Astrocyte of the spinal cord (primary cell): ENCODE measurements around the gene SPATA13.
"Not testable (repeated sequence)": the region's sequence is repeated elsewhere in the genome, so short reads cannot be mapped to it uniquely, and the experiment has no call there.

Experiments
- DNase-seq: peaks from one replicate; pipeline ENCODE4 v3.0.0; 2011; ENCODE audit warnings: low read depth, low spot score
- H3K4me3 ChIP-seq: 2 replicates; pipeline ENCODE4 v1.5.1; 2011; ENCODE audit warnings: low read depth, mild to moderate bottlenecking, low read length, moderate library complexity
- CTCF ChIP-seq: IDR thresholded peaks from 2 replicates; pipeline ENCODE4 v1.5.1; 2012; ENCODE audit warnings: low read depth, mild to moderate bottlenecking, low read length, inconsistent platforms
- in situ Hi-C: cut with HindIII; loops from 2 replicates; pipeline ENCODE4 v1.10.0; 2017; ENCODE audit warnings: low sequenced_read_pairs

Gene SPATA13

GRCh38 chr13:24160458-24161009, at the start of gene SPATA13:
Gene SPATA13 (plus strand): TSS chr13:24160720. CDS start chr13:24222930, 62,210 bp downstream.
- H3K4me3 ChIP-seq = peak within 1 kb of the TSS; percentile 84
- DNase-seq = peak; percentile 88
- no peak for TF ChIP-seq CTCF
- in situ Hi-C loops = no loop called here

DNA sequence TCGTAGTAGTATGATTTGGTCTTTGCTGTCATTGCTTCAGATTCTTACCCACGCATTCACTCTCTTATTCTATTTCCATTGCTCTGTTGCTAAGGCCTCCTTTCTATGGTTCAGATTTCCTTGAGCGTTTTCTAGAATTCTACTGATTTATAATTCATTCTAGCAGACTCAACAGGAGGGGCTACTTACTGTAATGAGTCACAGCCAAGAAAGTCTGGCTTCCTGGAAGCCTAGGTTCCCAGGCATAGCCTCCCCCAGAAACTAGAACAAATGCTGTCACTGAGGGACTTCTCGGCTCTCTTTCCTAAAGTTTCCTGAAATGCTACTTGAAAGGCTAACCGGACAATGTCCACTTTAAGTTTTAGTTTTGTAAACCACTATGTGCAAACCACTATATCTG, 47.7 kb upstream of the SPATA13 start:
- no peak for TF ChIP-seq CTCF
- DNase-seq = peak; percentile 63
- in situ Hi-C loops = no loop called here
- H3K4me3 ChIP-seq = no peak overlapping the region

- DNase-seq = no peak
- no peak overlapping the region for H3K4me3 ChIP-seq
- in situ Hi-C loops = no loop called here
- no peak for TF ChIP-seq CTCF
These were observed 44.8 kb upstream of the SPATA13 start for GRCh38 chr13:24115671-24116070.

- H3K4me3 ChIP-seq = no peak overlapping the region
- TF ChIP-seq CTCF = no peak
- no peak for DNase-seq
- in situ Hi-C loops = no loop called here
These were observed 44.4 kb upstream of the SPATA13 start for GRCh38 chr13:24116131-24116530.

GRCh38 chr13:24118576-24118975, 41.9 kb upstream of the SPATA13 start:
- in situ Hi-C loops = no loop called here
- DNase-seq = no peak
- TF ChIP-seq CTCF = no peak
- no peak overlapping the region for H3K4me3 ChIP-seq

DNA sequence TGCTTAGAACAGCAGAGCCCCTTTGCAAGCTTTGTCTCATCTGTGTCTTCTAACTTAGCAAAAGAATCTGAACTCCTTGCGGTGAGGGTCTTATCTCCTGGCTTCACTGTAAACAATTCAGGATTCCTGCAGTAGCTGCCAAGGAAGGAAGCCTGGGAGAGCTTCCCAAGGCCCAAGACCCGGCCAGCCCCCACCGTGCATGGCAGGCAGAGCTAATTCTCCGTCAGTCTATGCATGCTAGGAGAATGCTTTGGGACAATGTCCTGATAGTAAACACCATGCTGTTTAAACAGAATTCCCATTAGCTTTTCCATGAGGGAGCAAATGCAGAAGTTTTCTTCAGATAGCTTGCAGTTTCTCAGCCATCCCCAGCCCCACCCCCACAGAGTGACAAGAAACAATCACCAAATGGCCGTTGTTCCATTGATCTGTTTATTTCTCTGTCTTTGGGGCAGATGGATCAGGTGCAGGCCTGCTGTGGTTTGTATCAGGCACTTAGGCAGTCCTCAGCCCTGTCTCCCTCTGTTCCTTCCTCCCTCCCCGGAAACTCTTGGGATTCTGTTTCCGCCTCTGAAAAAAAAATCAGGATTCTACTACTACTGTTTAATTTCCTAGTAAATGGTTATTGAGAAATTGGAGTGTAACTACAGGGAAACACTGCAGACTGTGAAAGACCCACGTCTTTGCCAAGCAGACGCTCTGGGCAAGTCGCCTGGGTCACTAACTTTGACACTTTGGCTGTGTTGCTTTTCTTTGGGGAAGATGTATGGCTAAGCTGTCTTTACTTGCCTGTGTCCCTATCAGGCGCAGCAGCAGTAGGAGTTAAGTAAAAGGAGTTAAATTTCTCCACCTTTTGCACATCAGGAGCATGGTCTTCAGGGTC, 40.7 kb upstream of the SPATA13 start:
- no peak overlapping the region for H3K4me3 ChIP-seq
- in situ Hi-C loops = no loop called here
- no peak for DNase-seq
- no peak for TF ChIP-seq CTCF

GRCh38 chr13:24122045-24122444, 38.5 kb upstream of the SPATA13 start:
- in situ Hi-C loops, DNase-seq, H3K4me3 ChIP-seq: not testable (repeated sequence)
